ENCODE measurements around the gene ACOXL. TPM values are rescaled to one million over a fixed set of nuclear protein-coding genes. Genes with fewer than 3 reads are reported as not detected.

ACOXL gene
- total and polyA plus RNA-seq, 2 donors (not counting 3 experiments of a cell fraction or from before 2014, with no cell fraction given) = not detected

GRCh38 chr2:110888411-110888810, 156.0 kb downstream of the ACOXL start:
- intact Hi-C loops (cut with micrococcal nuclease) (no loop called here), dilution Hi-C loops (cut with MboI; ENCODE audit: extremely low pct_ligation_motif_present, low sequenced_read_pairs) (no loop called here)
- H3K9me3 ChIP-seq (replicated peaks; ENCODE audit: control insufficient read depth, insufficient read depth, low read length) = no peaks in the 10 kb centered on the region
- no peaks in the 10 kb centered on the region for H3K4me1 ChIP-seq (ENCODE audit: control insufficient read depth, extremely low read depth, insufficient read depth, low read length)
- no peak overlapping the region for H3K27ac ChIP-seq (ENCODE audit: insufficient read depth, low read depth, low read length)
- H3K27me3 ChIP-seq (ENCODE audit: control insufficient read depth in 2 of 2, insufficient read depth in 2 of 2, low read length in 2 of 2) = peaks cover 29 to 54% of the 10 kb centered on the region in 2 experiments
- no peaks in the 10 kb centered on the region for H3K9me1 ChIP-seq (replicated peaks; ENCODE audit: control insufficient read depth, extremely low read depth, insufficient read depth, low read length)
- no peaks in the 10 kb centered on the region for H3K79me2 ChIP-seq (ENCODE audit: control insufficient read depth, insufficient read depth, low read length)
- BruUV-seq (replicated peaks) = no TSS peak
- H3K36me3 ChIP-seq (ENCODE audit: control insufficient read depth in 2 of 2, extremely low read depth in 1 of 2, insufficient read depth in 2 of 2, low read length in 2 of 2) = no peaks in the 10 kb centered on the region
- POLR2A ChIA-PET = no interaction called here
- H3K4me2 ChIP-seq (ENCODE audit: insufficient read depth, low read length) = no peak overlapping the region
- no peaks in the 10 kb centered on the region for H4K20me1 ChIP-seq (replicated peaks; ENCODE audit: control insufficient read depth, extremely low read depth, insufficient read depth, low read length)
- no peak overlapping the region for H2AFZ ChIP-seq (ENCODE audit: low read depth, low read length)
- no peak overlapping the region for H3K4me3 ChIP-seq (replicated peaks in 1 of 3; ENCODE audit: insufficient read depth in 1 of 3, low read depth in 1 of 3, low read length in 3 of 3)
- no peak overlapping the region for H3K9ac ChIP-seq (replicated peaks; ENCODE audit: extremely low read depth, insufficient read depth, low read length)
- DNase-seq (ENCODE audit: low read depth, low spot score) (no peak), FAIRE-seq (no peak)
- TF ChIP-seq CTCF (IDR thresholded peaks at IDR 0.05; ENCODE audit: extremely low read depth in 1 of 2, insufficient read depth in 1 of 2, low read depth in 1 of 2, low read length in 2 of 2) (no peak), MAX (IDR thresholded peaks at IDR 0.05; ENCODE audit: insufficient read depth, insufficient read length) (no peak), POLR2AphosphoS5 (IDR thresholded peaks at IDR 0.05; ENCODE audit: insufficient read depth, low read depth, low read length) (no peak), EZH2 (IDR thresholded peaks at IDR 0.05; ENCODE audit: borderline replicate concordance, low read depth, low read length, severe bottlenecking) (no peak), MYC (IDR thresholded peaks at IDR 0.05; ENCODE audit: low read depth, low read length) (no peak), JUN (IDR thresholded peaks at IDR 0.05; ENCODE audit: borderline replicate concordance, insufficient read depth, insufficient read length, low read depth) (no peak), FOS (IDR thresholded peaks at IDR 0.05; ENCODE audit: borderline replicate concordance, insufficient read depth, low read length) (no peak), GATA2 (IDR thresholded peaks at IDR 0.05; ENCODE audit: insufficient read depth, insufficient read length, low read depth, low read length) (no peak), POLR2A (IDR thresholded peaks at IDR 0.05; ENCODE audit: low read depth, low read length) (no peak)
- CTCF ChIA-PET = no interaction called here
